GM12878 (cell line): ENCODE measurements around the gene CALHM4. TPM values are rescaled to one million over a fixed set of nuclear protein-coding genes. Genes with fewer than 3 reads are reported as not detected.

Experiments
- BHLHE40 ChIP-seq, 2 experiments: fragments of 450-650 bp in 1 of 2; IDR thresholded peaks; 2 replicates each; pipeline ENCODE4 v1.6.1; 2011 to 2017; ENCODE audit warnings: low read depth in 2 of 2, borderline replicate concordance in 1 of 2, improper control_type of control experiment in 1 of 2, low read length in 1 of 2, mild to moderate bottlenecking in 1 of 2
- DPF2 ChIP-seq: fragments of 450-650 bp; IDR thresholded peaks from 2 replicates; pipeline ENCODE4 v1.6.1; 2017; ENCODE audit warnings: mild to moderate bottlenecking
- EP300 ChIP-seq, 2 experiments: fragments of 150-350 bp in 1 of 2; IDR thresholded peaks; 2 replicates each; pipeline ENCODE4 v1.6.1; 2011 to 2012; ENCODE audit warnings: low read depth in 2 of 2, low read length in 2 of 2, borderline replicate concordance in 1 of 2, improper control_type of control experiment in 1 of 2, inconsistent platforms in 1 of 2; ENCODE audit not compliant: control insufficient read depth in 1 of 2
- FOXK2 ChIP-seq: fragments of 450-650 bp; IDR thresholded peaks from 2 replicates; pipeline ENCODE4 v1.6.1; 2017; ENCODE audit warnings: mild to moderate bottlenecking, moderate library complexity
- GATAD2B ChIP-seq: fragments of 450-650 bp; conservative IDR thresholded peaks from 2 replicates; pipeline ENCODE4 v1.6.1; 2017; ENCODE audit warnings: low read depth, mild to moderate bottlenecking, moderate library complexity
- MLLT1 ChIP-seq: fragments of 450-650 bp; IDR thresholded peaks from 2 replicates; pipeline ENCODE4 v1.6.1; 2016; ENCODE audit warnings: mild to moderate bottlenecking
- MYC ChIP-seq: IDR thresholded peaks from 2 replicates; pipeline ENCODE4 v1.6.1; 2011; ENCODE audit warnings: mild to moderate bottlenecking, low read length, moderate library complexity, inconsistent platforms; ENCODE audit not compliant: insufficient read depth, insufficient replicate concordance, insufficient read length, severe bottlenecking
- NFIC ChIP-seq: IDR thresholded peaks from 2 replicates; pipeline ENCODE4 v1.6.1; 2012; ENCODE audit warnings: low read depth, mild to moderate bottlenecking, inconsistent platforms, low read length, moderate library complexity
- NKRF ChIP-seq: fragments of 450-650 bp; conservative IDR thresholded peaks from 2 replicates; pipeline ENCODE4 v1.6.1; 2017; ENCODE audit warnings: mild to moderate bottlenecking, moderate library complexity
- POLR2AphosphoS5 ChIP-seq: IDR thresholded peaks from 2 replicates; pipeline ENCODE4 v1.6.1; 2011; ENCODE audit warnings: mild to moderate bottlenecking, low read length, inconsistent platforms
- RB1 ChIP-seq: fragments of 450-650 bp; formaldehyde crosslinking; IDR thresholded peaks from 2 replicates; pipeline ENCODE4 v1.6.1; 2017; ENCODE audit warnings: mild to moderate bottlenecking, borderline replicate concordance
- SIN3A ChIP-seq: IDR thresholded peaks from 2 replicates; pipeline ENCODE4 v1.6.1; 2012; ENCODE audit warnings: low read depth, low read length, improper control_type of control experiment
- SRF ChIP-seq, 2 experiments: IDR thresholded peaks; 2 replicates each; pipeline ENCODE4 v1.6.1; 2011; ENCODE audit warnings: low read depth in 2 of 2, low read length in 2 of 2, mild to moderate bottlenecking in 1 of 2, moderate library complexity in 1 of 2
- SUPT20H ChIP-seq: IDR thresholded peaks from 2 replicates; pipeline ENCODE4 v1.6.1; 2011; ENCODE audit warnings: low read depth, mild to moderate bottlenecking, low read length, moderate library complexity, borderline replicate concordance; ENCODE audit not compliant: control insufficient read depth
- TAF1 ChIP-seq: IDR thresholded peaks from 2 replicates; pipeline ENCODE4 v1.6.1; 2011; ENCODE audit warnings: mild to moderate bottlenecking, low read depth, low read length, borderline replicate concordance
- TCF3 ChIP-seq: IDR thresholded peaks from 2 replicates; pipeline ENCODE4 v1.6.1; 2012; ENCODE audit warnings: low read depth, mild to moderate bottlenecking, low read length, borderline replicate concordance; ENCODE audit not compliant: insufficient read depth
- TCF7 ChIP-seq: IDR thresholded peaks from 2 replicates; pipeline ENCODE4 v1.6.1; 2014; ENCODE audit warnings: antibody characterized with exemption, borderline replicate concordance
- ZBED1 ChIP-seq: IDR thresholded peaks from 2 replicates; pipeline ENCODE4 v1.6.1; 2016; ENCODE audit warnings: borderline replicate concordance
- ZNF217 ChIP-seq: fragments of 450-650 bp; IDR thresholded peaks from 2 replicates; pipeline ENCODE4 v1.6.1; 2017; ENCODE audit warnings: antibody characterized with exemption, mild to moderate bottlenecking
- ZNF592 ChIP-seq: fragments of 450-650 bp; IDR thresholded peaks from 2 replicates; pipeline ENCODE4 v1.6.1; 2017; ENCODE audit warnings: mild to moderate bottlenecking, moderate library complexity
- ZZZ3 ChIP-seq: IDR thresholded peaks from 2 replicates; pipeline ENCODE4 v1.6.1; 2011; ENCODE audit warnings: low read depth; ENCODE audit not compliant: control insufficient read depth, insufficient read length
- polyA plus RNA-seq, 11 experiments: library from polyadenylated mRNA; depleted of rRNA in 4 of 11; unstranded in 6 of 11; stranded (reverse) in 5 of 11; fragments of >200 nt; fragmentation: Nextera tagmentation in 4 of 11; fragmentation: Illumina TruSeq in 1 of 11; extraction: Ambion mirVana in 4 of 11; extraction: Trizol in 1 of 11; gene quantifications; 1 replicate in 1 of 11; 2 replicates in 10 of 11; pipeline versions ENCODE4 v1.2.1 to v1.2.3, GENCODE V29; 2011 to 2016; ENCODE audit warnings: inconsistent platforms in 2 of 11, missing spikeins in 2 of 11, low read depth in 1 of 11
- total RNA-seq, 4 experiments: library from RNA; depleted of rRNA in 3 of 4; stranded (reverse); fragments of >200 nt in 3 of 4; fragmentation: Illumina TruSeq in 1 of 4; extraction: Trizol in 1 of 4; gene quantifications; 2 replicates each; pipeline versions ENCODE4 v1.2.1 to v1.2.3, GENCODE V29; 2013 to 2021

CALHM4 gene
- total and polyA plus RNA-seq, 10 of the 15 experiments (the other 5 are each of a cell fraction or from before 2014, with no cell fraction given), result not detected

GRCh38 chr6:116570856-116571682 lies 17.5 kb downstream of the CALHM4 start, which contains the start of gene RWDD1 (continued):
- TF ChIP-seq MLLT1 (peak; percentile 100), TCF7 (peak; percentile 46; the same call in 1 of the 2 replicates), TAF1 (peak; percentile 86), DPF2 (no peak), BHLHE40 (IDR thresholded peaks at IDR 0.05; ENCODE audit: borderline replicate concordance in 1 of 2, low read depth in 2 of 2, low read length in 1 of 2) (peak; percentile 44 to 68; a peak in 2 of 4 replicates), SUPT20H (no peak), NKRF (peak; percentile 79), POLR2AphosphoS5 (peak; percentile 96), RB1 (peak; percentile 95), SIN3A (peak; percentile 95), TCF3 (peak; percentile 65; the same call in 1 of the 2 replicates), EP300 (IDR thresholded peaks at IDR 0.05; ENCODE audit: borderline replicate concordance in 1 of 2, control insufficient read depth in 1 of 2, low read depth in 2 of 2, low read length in 2 of 2) (no peak), NFIC (no peak), ZZZ3 (no peak), MYC (peak; percentile 99), ZNF217 (no peak), ZBED1 (no peak), ZNF592 (peak; percentile 97), SRF (IDR thresholded peaks at IDR 0.05; ENCODE audit: low read depth in 2 of 2, low read length in 2 of 2) (peak; percentile 90 to 97), GATAD2B (0 out of 2 replicates have a peak, but pooled peaks have one; percentile 77), FOXK2 (peak; percentile 92)
